HG03520 (cell line): ENCODE results near the gene DYSF.

ENCODE experiments used
- ATAC-seq: cut with Tn5 transposase; IDR thresholded peaks from one replicate; pipeline ENCODE4 v1.9.1; 2021; ENCODE audit warnings: mild to moderate bottlenecking, moderate library complexity; ENCODE audit not compliant: unreplicated experiment

DYSF gene

GRCh38 chr2:71611247-71611646 lies 157.9 kb downstream of the DYSF start:
- ATAC-seq, result no peak

DNA sequence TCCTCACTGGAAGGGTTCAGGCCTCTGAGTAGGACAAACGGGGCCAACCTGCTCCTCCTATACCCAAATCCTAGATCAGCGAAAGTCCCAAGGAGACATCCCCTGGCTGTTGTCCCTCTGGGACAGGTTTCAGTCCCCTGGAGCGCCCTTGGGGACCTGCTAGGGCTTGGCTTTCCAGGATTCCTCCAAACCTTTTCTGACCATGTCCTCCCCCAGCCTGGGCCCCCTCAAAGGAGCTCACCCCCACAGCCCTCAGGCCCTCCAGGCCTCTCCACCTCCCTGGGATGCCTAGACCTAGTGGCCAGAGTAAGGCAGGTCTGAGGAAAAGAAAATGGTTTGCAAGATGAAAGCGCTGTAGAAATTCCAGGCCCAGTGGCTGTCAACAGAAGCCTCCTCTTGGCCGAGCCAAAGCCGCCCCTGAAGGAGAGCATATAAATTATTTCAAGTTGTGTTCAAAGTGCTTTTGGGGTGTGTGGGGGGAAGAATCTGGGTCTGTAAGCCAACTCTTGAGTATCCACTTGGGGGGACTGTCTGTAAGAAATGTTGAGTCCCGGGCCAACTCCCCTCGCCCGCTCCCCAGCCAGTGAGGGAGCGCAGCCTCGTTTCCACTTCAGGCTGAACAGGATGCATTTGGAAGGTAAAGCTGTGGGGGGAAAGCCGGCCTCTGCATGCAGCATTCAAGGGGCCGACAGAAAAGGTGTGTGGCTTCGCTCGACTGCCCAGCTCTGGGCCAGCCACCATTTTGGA lies 158.6 kb downstream of the DYSF start:
- no peak for ATAC-seq

- ATAC-seq, result no peak
Measured at GRCh38 chr2:71612581-71613402, 159.4 kb downstream of the DYSF start.

- no peak for ATAC-seq
Measured at GRCh38 chr2:71613403-71613952, 160.1 kb downstream of the DYSF start.

- ATAC-seq, result no peak
Measured at GRCh38 chr2:71613953-71614925, 160.9 kb downstream of the DYSF start.

- no peak for ATAC-seq
Measured at GRCh38 chr2:71614976-71615766, 161.8 kb downstream of the DYSF start.

- ATAC-seq, result no peak
Measured at GRCh38 chr2:71615767-71616730, 162.7 kb downstream of the DYSF start.

- ATAC-seq, result no peak
Measured at GRCh38 chr2:71617266-71617665, 163.9 kb downstream of the DYSF start.

GRCh38 chr2:71618327-71619113 lies 165.2 kb downstream of the DYSF start:
- ATAC-seq, result no peak

DNA sequence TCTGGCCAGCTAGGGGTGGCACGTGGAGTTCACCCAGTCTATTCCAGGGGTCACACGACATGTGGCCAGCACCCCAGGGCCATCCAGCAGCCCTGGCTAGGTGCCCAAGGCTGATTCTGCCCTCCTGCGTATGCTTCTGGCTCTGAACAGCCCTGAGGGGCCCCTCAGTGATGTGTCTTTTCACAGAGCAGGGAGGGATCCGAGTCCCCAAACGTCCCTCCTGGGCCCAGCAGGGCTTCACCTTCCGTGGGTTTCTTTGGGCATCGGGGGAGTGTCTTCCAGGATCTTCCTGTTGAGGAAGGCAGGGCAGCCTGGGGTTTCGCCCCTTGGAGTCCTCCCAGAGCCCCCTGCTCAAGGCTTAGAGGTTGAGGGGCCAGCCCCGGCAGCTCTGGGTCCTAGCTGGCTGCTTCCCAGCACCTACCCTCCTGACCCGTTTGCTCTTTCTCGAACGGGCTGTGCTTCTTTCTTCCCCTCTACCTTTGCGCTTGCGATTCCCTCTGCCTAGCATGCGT lies 165.9 kb downstream of the DYSF start:
- ATAC-seq, result no peak

GRCh38 chr2:71620116-71620515 lies 166.8 kb downstream of the DYSF start:
- ATAC-seq, result no peak

GRCh38 chr2:71620851-71621251 lies 167.5 kb downstream of the DYSF start:
- no peak for ATAC-seq

DNA sequence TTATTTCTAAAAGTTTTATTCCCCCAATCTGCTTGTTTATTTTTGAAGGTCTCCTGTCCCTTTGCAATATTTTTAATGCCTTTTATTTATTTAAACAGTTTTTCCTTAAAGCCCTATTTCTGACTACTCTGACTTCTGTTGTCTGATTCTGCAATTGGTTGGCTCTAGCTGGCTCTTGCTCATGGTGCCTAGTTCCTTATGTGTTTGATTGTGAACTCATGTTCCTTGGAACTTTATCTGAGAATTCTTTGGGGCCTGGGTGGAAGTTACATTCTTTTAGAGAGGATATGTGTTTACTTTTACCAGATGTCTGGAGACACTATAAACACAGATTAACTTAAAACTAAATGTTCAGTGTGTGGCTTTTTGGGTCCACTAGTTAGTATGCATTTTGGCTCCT lies 175.9 kb downstream of the DYSF start:
- ATAC-seq, result no peak

GRCh38 chr2:71629771-71630453 lies 176.6 kb downstream of the DYSF start:
- no peak for ATAC-seq

DNA sequence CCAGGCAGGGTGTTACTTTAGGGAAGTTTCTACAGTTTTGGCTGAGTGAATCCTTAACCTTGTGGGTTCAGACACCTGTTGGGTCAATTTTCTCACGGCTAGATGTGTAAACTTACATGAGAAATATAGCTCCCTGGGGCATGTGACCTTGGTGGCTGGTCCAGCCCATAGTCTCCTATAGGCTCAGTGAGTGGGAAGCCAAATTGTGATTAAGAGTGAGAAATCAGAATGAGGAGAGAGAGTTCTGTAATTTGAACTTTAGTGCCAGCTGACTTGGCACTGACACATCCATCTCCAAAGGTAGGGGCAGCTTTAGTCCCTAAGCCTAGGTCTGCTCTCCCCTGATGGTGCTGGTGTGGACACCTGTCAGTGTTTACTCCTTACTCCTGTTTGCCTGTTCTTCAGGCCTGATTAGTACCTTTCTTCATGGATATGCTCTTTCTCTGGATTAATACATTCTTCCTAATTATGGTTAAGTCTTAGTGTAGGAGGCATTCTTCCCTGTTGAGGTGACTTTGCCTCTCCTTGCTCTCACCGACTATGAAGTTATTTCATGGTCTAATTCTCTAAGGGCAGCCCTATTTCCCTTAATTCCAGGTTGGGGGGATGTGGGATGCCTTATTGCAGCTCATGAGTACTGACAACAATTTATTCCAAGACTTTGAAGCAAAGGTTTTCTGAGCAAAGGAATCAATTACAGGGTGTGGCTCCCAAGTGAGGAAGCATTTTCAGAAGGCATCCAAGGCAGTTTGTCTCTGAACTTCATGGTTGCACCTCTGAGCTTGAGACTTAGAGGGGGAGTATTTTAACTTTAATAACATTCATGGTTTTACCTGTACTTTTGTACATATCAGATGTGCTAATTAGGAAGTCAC lies 177.3 kb downstream of the DYSF start:
- ATAC-seq, result no peak

- no peak for ATAC-seq
Measured at GRCh38 chr2:71631411-71631931, 178.1 kb downstream of the DYSF start.
